ENCODE results near the gene TMEM60.
"Not testable (repeated sequence)": the region's sequence is repeated elsewhere in the genome, so short reads cannot be mapped to it uniquely, and the experiment has no call there.

TMEM60 gene

DNA sequence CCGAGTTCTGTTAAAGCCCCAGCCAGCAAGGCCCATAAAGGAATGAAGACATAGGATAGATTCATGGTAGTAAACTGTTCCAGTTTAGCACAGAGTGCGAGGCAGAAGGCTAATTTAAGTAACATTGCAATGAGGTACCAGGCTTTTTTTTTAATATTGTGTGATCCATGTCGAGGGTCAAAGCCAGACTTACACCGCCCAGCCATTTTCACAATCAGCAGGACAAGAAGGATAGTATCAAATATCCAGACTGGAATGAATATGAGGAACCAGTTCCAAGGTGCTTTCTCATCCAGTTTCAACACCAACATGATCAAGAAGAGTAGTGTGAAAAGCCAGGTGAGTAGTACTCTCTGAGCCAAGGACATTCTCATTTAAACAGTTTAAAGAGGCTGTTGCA is 4.2 kb downstream of the TMEM60 start:
- H3K4me3 ChIP-seq (ENCODE audit: control insufficient read depth, low read depth, low read length), result no peak overlapping the region
- DNase-seq (ENCODE audit: low read depth), result no peak
- no peak for TF ChIP-seq CTCF (IDR thresholded peaks at IDR 0.05; ENCODE audit: control insufficient read depth, insufficient read depth, low read depth, low read length, missing control alignments)

- H3K4me3 ChIP-seq (ENCODE audit: control insufficient read depth, low read depth, low read length), result no peak overlapping the region
- TF ChIP-seq CTCF (IDR thresholded peaks at IDR 0.05; ENCODE audit: control insufficient read depth, insufficient read depth, low read depth, low read length, missing control alignments), result no peak
- no peak for DNase-seq (ENCODE audit: low read depth)
These were observed 6.3 kb downstream of the TMEM60 start for GRCh38 chr7:77791956-77792355.

DNA sequence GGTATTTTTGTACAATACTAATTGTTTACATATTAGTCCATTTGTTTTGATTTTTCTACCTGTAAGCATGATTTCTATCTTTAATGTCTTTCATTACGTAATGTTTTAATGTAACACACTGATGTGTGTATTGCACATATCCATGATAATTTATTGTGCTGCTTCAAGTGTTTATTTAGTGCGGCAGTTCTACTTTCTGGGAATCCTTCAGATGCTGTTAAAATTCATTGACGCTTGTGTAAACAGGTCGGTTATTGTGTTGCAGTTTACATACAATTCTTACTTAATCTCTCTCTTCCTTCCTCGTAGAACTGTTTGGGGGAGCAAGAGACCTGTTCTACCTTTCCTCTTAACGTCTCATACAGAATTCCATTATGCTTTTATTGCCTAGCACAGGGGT is 6.9 kb downstream of the TMEM60 start:
- no peak for DNase-seq (ENCODE audit: low read depth)
- no peak overlapping the region for H3K4me3 ChIP-seq (ENCODE audit: control insufficient read depth, low read depth, low read length)
- no peak for TF ChIP-seq CTCF (IDR thresholded peaks at IDR 0.05; ENCODE audit: control insufficient read depth, insufficient read depth, low read depth, low read length, missing control alignments)

- no peak for DNase-seq (ENCODE audit: low read depth)
- H3K4me3 ChIP-seq (ENCODE audit: control insufficient read depth, low read depth, low read length), result no peak overlapping the region
- TF ChIP-seq CTCF (IDR thresholded peaks at IDR 0.05; ENCODE audit: control insufficient read depth, insufficient read depth, low read depth, low read length, missing control alignments), result no peak
These were observed 9.8 kb downstream of the TMEM60 start for GRCh38 chr7:77788327-77788902.

DNA sequence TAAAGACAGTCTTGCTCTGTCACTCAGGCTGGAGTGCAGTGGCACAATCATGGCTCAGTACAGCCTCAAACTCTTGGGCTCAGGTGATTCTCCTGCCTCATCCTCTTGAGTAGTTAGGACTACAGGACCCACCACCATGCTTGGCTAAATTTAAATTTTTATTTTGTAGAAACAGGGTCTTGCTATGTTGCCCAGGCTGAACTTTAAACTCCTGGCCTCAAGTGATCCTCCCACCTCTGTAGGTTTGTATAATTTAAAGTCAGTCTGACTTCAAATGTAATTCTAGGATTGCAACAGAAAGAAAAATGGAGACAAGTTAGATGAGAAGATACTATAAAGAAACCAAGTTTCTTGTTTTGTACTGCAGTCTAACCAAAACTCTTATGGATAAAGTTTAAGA is 11.5 kb downstream of the TMEM60 start:
- H3K4me3 ChIP-seq (ENCODE audit: control insufficient read depth, low read depth, low read length), result no peak overlapping the region
- no peak for TF ChIP-seq CTCF (IDR thresholded peaks at IDR 0.05; ENCODE audit: control insufficient read depth, insufficient read depth, low read depth, low read length, missing control alignments)
- DNase-seq (ENCODE audit: low read depth), result no peak

- DNase-seq (ENCODE audit: low read depth), result no peak
- no peak for TF ChIP-seq CTCF (IDR thresholded peaks at IDR 0.05; ENCODE audit: control insufficient read depth, insufficient read depth, low read depth, low read length, missing control alignments)
- H3K4me3 ChIP-seq (ENCODE audit: control insufficient read depth, low read depth, low read length), result no peak overlapping the region
These were observed 12.2 kb downstream of the TMEM60 start for GRCh38 chr7:77786018-77786417.

DNA sequence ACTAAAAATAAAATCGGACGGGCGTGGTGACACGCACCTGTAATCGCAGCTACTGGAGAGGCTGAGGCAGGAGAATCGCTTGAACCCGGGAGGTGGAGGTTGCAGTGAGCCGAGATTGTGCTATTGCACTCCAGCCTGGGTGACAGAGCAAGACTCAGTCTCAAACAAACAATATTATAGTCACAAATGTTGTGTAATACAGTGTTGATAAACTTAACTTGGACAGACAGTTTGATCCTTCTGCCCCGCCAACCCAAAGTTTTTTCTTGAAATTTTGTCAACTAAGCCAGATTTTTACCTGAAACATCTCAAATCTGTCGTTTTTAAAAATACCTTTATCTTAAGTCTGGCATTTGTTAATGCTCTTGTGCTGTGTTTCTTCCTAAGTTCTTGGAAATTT is 13.8 kb downstream of the TMEM60 start:
- not testable (repeated sequence) for H3K4me3 ChIP-seq (ENCODE audit: control insufficient read depth, low read depth, low read length)

More for the DNA sequence above, 13.8 kb downstream of the TMEM60 start:
- DNase-seq (ENCODE audit: low read depth), result not testable (repeated sequence)

Measured in AG09309 (cell line).